GM23248 (cell line): ENCODE data around the gene ZFP90.

Experiments
- EZH2 ChIP-seq: fragments of 200-600 bp; sonication (generic); IDR thresholded peaks from 2 replicates; pipeline ENCODE4 v1.6.1; 2018; ENCODE audit warnings: antibody characterized with exemption, mild to moderate bottlenecking; ENCODE audit not compliant: insufficient read depth, poor library complexity, severe bottlenecking
- EZH2phosphoT487 ChIP-seq: fragments of 200-600 bp; sonication (generic); IDR thresholded peaks from 2 replicates; pipeline ENCODE4 v1.6.1; 2018; ENCODE audit warnings: antibody characterized with exemption, moderate library complexity, mild to moderate bottlenecking, low read depth; ENCODE audit not compliant: insufficient read depth

DNA sequence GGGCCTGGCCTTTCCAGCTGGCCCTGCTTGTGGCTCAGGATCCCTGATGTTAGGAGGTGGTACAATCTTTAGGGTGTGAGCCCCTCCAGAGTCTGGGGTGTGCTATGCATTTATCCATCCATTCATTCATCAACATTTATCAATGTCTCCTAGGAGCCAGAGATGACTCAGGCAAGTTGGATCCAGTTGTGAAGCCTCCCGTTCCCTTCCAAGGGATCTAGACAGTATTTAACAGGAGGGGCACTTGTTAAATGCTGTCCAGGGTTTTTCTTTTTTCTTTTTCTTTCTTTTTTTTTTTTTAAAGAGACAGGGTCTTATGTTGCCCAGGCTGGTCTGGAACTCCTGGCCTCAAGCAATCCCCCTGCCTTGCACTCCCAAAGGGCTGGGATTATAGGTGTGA lies 48.7 kb upstream of the ZFP90 start:
- TF ChIP-seq EZH2 (no peak), EZH2phosphoT487 (no peak)
